HepG2 (cell line): ENCODE results near the gene PRKAR1B. TPM values are rescaled to one million over a fixed set of nuclear protein-coding genes. Genes with fewer than 3 reads are reported as not detected.

Experiments
- ELF1 ChIP-seq: sonication (generic); formaldehyde crosslinking; IDR thresholded peaks from 2 replicates; pipeline ENCODE4 v1.4.0; 2020; ENCODE audit warnings: missing genetic modification reagents
- HNRNPH1 ChIP-seq: fragments of 200-400 bp; formaldehyde crosslinking; optimal IDR thresholded peaks from 2 replicates; pipeline ENCODE3; 2017; ENCODE audit warnings: mild to moderate bottlenecking, low read depth, low read length
- MED1 ChIP-seq: sonication (generic); formaldehyde crosslinking; IDR thresholded peaks from 2 replicates; pipeline ENCODE4 v1.4.0; 2020; ENCODE audit warnings: missing genetic modification reagents
- NFE2L1 ChIP-seq: sonication (generic); formaldehyde crosslinking; IDR thresholded peaks from 2 replicates; pipeline ENCODE4 v1.4.0; 2020; ENCODE audit warnings: missing genetic modification reagents, mild to moderate bottlenecking, borderline replicate concordance
- NFYB ChIP-seq: sonication (generic); formaldehyde crosslinking; IDR thresholded peaks from 2 replicates; pipeline ENCODE4 v1.4.0; 2020; ENCODE audit warnings: missing genetic modification reagents
- POGZ ChIP-seq: sonication (generic); formaldehyde crosslinking; IDR thresholded peaks from 2 replicates; pipeline ENCODE4 v1.4.0; 2020; ENCODE audit warnings: mild to moderate bottlenecking, missing genetic modification reagents
- SSRP1 ChIP-seq: IDR thresholded peaks from 2 replicates; pipeline ENCODE4 v1.6.1; 2016; ENCODE audit warnings: control low read depth
- XBP1 ChIP-seq: sonication (generic); formaldehyde crosslinking; IDR thresholded peaks from 2 replicates; pipeline ENCODE4 v1.5.0; 2020; ENCODE audit warnings: missing genetic modification reagents
- ZBTB1 ChIP-seq: sonication (generic); formaldehyde crosslinking; IDR thresholded peaks from 2 replicates; pipeline ENCODE4 v1.4.0; 2020; ENCODE audit warnings: missing genetic modification reagents, borderline replicate concordance
- ZNF331 ChIP-seq: sonication (generic); formaldehyde crosslinking; IDR thresholded peaks from 2 replicates; pipeline ENCODE4 v1.4.0; 2020; ENCODE audit warnings: missing genetic modification reagents
- ZNF598 ChIP-seq: sonication (generic); formaldehyde crosslinking; IDR thresholded peaks from 2 replicates; pipeline ENCODE4 v1.5.1; 2020; ENCODE audit warnings: mild to moderate bottlenecking, missing genetic modification reagents, borderline replicate concordance
- polyA plus RNA-seq, 8 experiments: library from polyadenylated mRNA; depleted of rRNA in 3 of 8; stranded (reverse) in 7 of 8; unstranded in 1 of 8; fragments of >200 nt; fragmentation: Illumina TruSeq in 4 of 8; extraction: Trizol in 4 of 8; gene quantifications; 2 replicates each; pipeline versions ENCODE4 v1.2.1 to v1.2.3, GENCODE V29; 2011 to 2016; ENCODE audit warnings: low read depth in 4 of 8, missing spikeins in 1 of 8, mixed read lengths in 1 of 8; ENCODE audit not compliant: insufficient read depth in 1 of 8
- total RNA-seq, 5 experiments: library from RNA; depleted of rRNA; stranded (reverse); fragments of >200 nt; fragmentation: Illumina TruSeq; extraction: Trizol; gene quantifications; 2 replicates each; pipeline ENCODE4 v1.2.3, GENCODE V29; 2016; ENCODE audit warnings: low read depth in 1 of 5
- TF ChIP-seq, protein P1 (sequence below): sonication (generic); formaldehyde crosslinking; IDR thresholded peaks from 2 replicates; pipeline ENCODE4 v1.8.1; 2023; ENCODE audit warnings: mild to moderate bottlenecking, missing genetic modification reagents
- TF ChIP-seq, protein P2 (sequence below): sonication (generic); formaldehyde crosslinking; IDR thresholded peaks from 2 replicates; pipeline ENCODE4 v1.8.0; 2022; ENCODE audit warnings: mild to moderate bottlenecking, missing genetic modification reagents, borderline replicate concordance
- TF ChIP-seq, protein P3 (sequence below): sonication (generic); formaldehyde crosslinking; conservative IDR thresholded peaks from 2 replicates; pipeline ENCODE4 v1.8.0; 2022; ENCODE audit warnings: mild to moderate bottlenecking, moderate library complexity, missing genetic modification reagents
- TF ChIP-seq, protein P4 (sequence below): sonication (generic); formaldehyde crosslinking; IDR thresholded peaks from 2 replicates; pipeline ENCODE4 v1.5.1; 2020; ENCODE audit warnings: missing genetic modification reagents, mild to moderate bottlenecking, borderline replicate concordance
- TF ChIP-seq, protein P5 (sequence below): IDR thresholded peaks from 2 replicates; pipeline ENCODE4 v1.6.1; 2016; ENCODE audit warnings: mild to moderate bottlenecking
- TF ChIP-seq, protein P6 (sequence below): IDR thresholded peaks from 2 replicates; pipeline ENCODE4 v1.6.1; 2012; ENCODE audit warnings: inconsistent platforms
- TF ChIP-seq, protein P7 (sequence below): sonication (generic); formaldehyde crosslinking; IDR thresholded peaks from 2 replicates; pipeline ENCODE4 v1.4.0; 2020; ENCODE audit warnings: missing genetic modification reagents

The PRKAR1B gene
- total and polyA plus RNA-seq, 2 of the 13 experiments (the other 11 are each of a cell fraction or from before 2014, with no cell fraction given), result 7.9 to 28.2 TPM

DNA sequence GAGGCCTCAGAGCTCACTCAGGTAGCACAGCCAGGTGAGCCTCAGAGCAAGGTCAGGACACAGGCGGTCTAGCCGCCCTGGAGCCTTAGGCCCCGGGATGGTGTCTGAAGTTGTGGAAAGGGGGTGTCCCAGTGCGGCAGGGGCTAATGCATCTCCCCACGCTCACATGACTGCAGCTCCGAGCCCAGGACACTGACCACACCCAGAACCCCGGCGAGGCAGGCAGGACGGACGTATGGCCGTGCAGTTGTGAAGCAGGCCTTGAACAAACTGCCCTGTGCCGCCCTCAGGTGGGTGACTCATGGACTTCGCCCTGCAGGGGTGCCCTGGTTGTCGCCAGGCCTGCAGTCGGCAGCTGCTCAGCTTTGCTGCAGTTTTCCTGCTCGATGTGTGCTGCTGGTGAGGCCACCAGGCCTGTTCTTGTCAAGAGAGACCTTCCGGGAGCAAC is 5.0 kb upstream of the PRKAR1B start (continued):
- TF ChIP-seq, protein P1, sequence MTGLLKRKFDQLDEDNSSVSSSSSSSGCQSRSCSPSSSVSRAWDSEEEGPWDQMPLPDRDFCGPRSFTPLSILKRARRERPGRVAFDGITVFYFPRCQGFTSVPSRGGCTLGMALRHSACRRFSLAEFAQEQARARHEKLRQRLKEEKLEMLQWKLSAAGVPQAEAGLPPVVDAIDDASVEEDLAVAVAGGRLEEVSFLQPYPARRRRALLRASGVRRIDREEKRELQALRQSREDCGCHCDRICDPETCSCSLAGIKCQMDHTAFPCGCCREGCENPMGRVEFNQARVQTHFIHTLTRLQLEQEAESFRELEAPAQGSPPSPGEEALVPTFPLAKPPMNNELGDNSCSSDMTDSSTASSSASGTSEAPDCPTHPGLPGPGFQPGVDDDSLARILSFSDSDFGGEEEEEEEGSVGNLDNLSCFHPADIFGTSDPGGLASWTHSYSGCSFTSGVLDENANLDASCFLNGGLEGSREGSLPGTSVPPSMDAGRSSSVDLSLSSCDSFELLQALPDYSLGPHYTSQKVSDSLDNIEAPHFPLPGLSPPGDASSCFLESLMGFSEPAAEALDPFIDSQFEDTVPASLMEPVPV, result 0 out of 2 replicates have a peak, but pooled peaks have one; percentile 59
- TF ChIP-seq NFYB (CRISPR knock-in tag) (no peak), MED1 (CRISPR knock-in tag) (peak; percentile 78), ZBTB1 (CRISPR knock-in tag) (no peak), ZNF331 (CRISPR knock-in tag) (peak; percentile 82), SSRP1 (CRISPR knock-in tag) (no peak), NFE2L1 (no peak), HNRNPH1 (no peak), ZNF598 (CRISPR knock-in tag) (peak; percentile 68; the same call in 1 of the 2 replicates), POGZ (0 out of 2 replicates have a peak, but pooled peaks have one; percentile 38), XBP1 (CRISPR knock-in tag) (no peak), ELF1 (0 out of 2 replicates have a peak, but pooled peaks have one; percentile 10)
- TF ChIP-seq, protein P2, sequence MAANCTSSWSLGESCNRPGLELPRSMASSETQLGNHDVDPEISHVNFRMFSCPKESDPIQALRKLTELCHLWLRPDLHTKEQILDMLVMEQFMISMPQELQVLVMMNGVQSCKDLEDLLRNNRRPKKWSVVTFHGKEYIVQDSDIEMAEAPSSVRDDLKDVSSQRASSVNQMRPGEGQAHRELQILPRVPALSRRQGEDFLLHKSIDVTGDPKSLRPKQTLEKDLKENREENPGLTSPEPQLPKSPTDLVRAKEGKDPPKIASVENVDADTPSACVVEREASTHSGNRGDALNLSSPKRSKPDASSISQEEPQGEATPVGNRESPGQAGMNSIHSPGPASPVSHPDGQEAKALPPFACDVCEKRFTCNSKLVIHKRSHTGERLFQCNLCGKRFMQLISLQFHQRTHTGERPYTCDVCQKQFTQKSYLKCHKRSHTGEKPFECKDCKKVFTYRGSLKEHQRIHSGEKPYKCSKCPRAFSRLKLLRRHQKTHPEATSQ, result 0 out of 2 replicates have a peak, but pooled peaks have one; percentile 53
- TF ChIP-seq, protein P3, sequence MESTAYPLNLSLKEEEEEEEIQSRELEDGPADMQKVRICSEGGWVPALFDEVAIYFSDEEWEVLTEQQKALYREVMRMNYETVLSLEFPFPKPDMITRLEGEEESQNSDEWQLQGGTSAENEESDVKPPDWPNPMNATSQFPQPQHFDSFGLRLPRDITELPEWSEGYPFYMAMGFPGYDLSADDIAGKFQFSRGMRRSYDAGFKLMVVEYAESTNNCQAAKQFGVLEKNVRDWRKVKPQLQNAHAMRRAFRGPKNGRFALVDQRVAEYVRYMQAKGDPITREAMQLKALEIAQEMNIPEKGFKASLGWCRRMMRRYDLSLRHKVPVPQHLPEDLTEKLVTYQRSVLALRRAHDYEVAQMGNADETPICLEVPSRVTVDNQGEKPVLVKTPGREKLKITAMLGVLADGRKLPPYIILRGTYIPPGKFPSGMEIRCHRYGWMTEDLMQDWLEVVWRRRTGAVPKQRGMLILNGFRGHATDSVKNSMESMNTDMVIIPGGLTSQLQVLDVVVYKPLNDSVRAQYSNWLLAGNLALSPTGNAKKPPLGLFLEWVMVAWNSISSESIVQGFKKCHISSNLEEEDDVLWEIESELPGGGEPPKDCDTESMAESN (CRISPR knock-in tag), result peak; percentile 98
- TF ChIP-seq, protein P4, sequence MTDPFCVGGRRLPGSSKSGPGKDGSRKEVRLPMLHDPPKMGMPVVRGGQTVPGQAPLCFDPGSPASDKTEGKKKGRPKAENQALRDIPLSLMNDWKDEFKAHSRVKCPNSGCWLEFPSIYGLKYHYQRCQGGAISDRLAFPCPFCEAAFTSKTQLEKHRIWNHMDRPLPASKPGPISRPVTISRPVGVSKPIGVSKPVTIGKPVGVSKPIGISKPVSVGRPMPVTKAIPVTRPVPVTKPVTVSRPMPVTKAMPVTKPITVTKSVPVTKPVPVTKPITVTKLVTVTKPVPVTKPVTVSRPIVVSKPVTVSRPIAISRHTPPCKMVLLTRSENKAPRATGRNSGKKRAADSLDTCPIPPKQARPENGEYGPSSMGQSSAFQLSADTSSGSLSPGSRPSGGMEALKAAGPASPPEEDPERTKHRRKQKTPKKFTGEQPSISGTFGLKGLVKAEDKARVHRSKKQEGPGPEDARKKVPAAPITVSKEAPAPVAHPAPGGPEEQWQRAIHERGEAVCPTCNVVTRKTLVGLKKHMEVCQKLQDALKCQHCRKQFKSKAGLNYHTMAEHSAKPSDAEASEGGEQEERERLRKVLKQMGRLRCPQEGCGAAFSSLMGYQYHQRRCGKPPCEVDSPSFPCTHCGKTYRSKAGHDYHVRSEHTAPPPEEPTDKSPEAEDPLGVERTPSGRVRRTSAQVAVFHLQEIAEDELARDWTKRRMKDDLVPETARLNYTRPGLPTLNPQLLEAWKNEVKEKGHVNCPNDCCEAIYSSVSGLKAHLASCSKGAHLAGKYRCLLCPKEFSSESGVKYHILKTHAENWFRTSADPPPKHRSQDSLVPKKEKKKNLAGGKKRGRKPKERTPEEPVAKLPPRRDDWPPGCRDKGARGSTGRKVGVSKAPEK (CRISPR knock-in tag), result no peak
- TF ChIP-seq, protein P5, sequence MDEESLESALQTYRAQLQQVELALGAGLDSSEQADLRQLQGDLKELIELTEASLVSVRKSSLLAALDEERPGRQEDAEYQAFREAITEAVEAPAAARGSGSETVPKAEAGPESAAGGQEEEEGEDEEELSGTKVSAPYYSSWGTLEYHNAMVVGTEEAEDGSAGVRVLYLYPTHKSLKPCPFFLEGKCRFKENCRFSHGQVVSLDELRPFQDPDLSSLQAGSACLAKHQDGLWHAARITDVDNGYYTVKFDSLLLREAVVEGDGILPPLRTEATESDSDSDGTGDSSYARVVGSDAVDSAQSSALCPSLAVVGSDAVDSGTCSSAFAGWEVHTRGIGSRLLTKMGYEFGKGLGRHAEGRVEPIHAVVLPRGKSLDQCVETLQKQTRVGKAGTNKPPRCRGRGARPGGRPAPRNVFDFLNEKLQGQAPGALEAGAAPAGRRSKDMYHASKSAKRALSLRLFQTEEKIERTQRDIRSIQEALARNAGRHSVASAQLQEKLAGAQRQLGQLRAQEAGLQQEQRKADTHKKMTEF (CRISPR knock-in tag), result peak; percentile 57; the same call in 1 of the 2 replicates
- TF ChIP-seq, protein P6, sequence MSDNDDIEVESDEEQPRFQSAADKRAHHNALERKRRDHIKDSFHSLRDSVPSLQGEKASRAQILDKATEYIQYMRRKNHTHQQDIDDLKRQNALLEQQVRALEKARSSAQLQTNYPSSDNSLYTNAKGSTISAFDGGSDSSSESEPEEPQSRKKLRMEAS, result peak; percentile 87
- TF ChIP-seq, protein P7, sequence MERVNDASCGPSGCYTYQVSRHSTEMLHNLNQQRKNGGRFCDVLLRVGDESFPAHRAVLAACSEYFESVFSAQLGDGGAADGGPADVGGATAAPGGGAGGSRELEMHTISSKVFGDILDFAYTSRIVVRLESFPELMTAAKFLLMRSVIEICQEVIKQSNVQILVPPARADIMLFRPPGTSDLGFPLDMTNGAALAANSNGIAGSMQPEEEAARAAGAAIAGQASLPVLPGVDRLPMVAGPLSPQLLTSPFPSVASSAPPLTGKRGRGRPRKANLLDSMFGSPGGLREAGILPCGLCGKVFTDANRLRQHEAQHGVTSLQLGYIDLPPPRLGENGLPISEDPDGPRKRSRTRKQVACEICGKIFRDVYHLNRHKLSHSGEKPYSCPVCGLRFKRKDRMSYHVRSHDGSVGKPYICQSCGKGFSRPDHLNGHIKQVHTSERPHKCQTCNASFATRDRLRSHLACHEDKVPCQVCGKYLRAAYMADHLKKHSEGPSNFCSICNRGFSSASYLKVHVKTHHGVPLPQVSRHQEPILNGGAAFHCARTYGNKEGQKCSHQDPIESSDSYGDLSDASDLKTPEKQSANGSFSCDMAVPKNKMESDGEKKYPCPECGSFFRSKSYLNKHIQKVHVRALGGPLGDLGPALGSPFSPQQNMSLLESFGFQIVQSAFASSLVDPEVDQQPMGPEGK (CRISPR knock-in tag), result peak; percentile 50
